CD4-positive, alpha-beta T cell treated with Interleukin-17A for 1 hour (primary cell): ENCODE data around the gene GH1.
A peak's percentile ranks its signal among the peaks of the same experiment; 100 is the strongest.
"Not testable (repeated sequence)": the region's sequence is repeated elsewhere in the genome, so short reads cannot be mapped to it uniquely, and the experiment has no call there.

Experiments used
- DNase-seq: peaks from one replicate; pipeline ENCODE4 v3.0.0-alpha.2; 2020

Gene GH1

DNA sequence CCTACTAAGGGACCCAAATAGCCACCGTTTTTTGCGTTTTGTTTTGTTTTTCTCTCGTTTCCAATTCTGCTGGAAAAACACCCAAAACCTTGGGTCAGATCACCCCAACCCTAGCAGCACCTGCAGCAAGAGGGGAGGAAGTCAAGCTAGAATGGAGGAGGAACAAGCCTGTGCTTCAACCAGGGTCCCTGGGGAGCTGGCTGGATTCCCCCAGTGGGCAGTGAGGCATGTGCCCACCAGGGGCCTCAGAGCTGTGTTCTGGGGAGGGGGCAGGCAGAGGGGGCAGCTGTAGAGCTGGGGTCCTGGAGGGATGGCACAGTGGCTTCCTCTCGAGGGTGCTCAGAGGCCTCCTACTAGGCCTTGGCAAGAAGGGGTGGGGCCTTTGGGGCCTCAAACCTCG is 7.0 kb upstream of the GH1 start:
- DNase-seq: no peak

- not testable (repeated sequence) for DNase-seq
Measured at GRCh38 chr17:63922402-63922801, 3.8 kb upstream of the GH1 start.

DNA sequence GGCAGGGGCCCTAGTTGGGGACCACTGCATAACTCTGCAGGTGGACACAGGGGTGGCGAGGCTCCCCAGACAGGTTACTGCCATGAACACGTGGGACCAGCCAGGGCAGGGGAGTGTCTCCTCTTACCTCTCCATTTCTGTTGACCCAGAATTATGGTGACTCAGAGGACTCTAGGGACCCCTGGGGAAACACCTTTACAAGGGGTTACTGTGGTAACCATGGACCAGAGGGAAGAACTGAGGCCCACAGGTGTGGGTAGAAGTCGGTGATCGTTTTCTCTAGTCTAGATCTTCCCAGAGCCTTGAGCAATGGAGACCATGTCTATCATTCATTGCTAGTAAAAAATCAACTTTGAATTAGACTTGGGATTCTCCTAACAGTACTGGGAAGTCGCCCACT is 2.1 kb upstream of the GH1 start:
- DNase-seq: not testable (repeated sequence)

DNA sequence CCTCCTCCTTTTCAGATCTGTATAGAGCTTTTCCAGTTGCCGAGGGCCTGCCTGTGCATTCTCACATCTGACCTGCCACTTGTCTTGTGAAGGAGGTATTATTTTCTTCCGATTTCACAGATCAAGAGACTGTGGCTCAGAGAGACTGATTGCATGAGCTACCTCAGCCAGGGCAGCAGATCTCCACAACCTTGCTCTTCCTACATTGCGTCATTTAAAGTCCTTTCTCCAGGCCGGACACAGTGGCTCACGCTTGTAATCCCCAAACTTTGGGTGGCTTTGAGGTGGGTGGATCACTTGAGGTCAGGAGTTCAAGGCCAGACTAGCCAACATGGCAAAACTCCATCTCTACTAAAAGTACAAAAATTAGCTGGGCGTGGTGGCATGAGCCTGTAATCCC is 1.4 kb upstream of the GH1 start:
- not testable (repeated sequence) for DNase-seq

- DNase-seq: peak; percentile 84
Measured at GRCh38 chr17:63919311-63919723, 678 bp upstream of the GH1 start.

DNA sequence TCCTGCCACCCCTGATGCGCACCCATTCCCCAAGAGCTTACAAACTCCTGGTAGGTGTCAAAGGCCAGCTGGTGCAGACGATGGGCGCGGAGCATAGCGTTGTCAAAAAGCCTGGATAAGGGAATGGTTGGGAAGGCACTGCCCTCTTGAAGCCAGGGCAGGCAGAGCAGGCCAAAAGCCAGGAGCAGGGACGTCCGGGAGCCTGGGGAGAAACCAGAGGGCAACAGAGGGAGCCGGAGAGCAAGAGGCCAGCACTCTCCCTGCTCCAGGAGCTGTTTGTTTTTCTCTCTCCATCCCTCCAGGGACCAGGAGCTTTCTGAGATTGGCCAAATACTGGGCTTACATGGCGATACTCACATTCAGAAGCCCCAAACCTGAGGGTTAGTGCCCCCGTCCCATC is 334 bp downstream of the GH1 start:
- no peak for DNase-seq

GRCh38 chr17:63917646-63918045 is 993 bp downstream of the GH1 start:
- DNase-seq: no peak

- not testable (repeated sequence) for DNase-seq
Measured at GRCh38 chr17:63917206-63917605, 1.4 kb downstream of the GH1 start.

GRCh38 chr17:63916566-63917185 is 2.0 kb downstream of the GH1 start:
- no peak for DNase-seq

DNA sequence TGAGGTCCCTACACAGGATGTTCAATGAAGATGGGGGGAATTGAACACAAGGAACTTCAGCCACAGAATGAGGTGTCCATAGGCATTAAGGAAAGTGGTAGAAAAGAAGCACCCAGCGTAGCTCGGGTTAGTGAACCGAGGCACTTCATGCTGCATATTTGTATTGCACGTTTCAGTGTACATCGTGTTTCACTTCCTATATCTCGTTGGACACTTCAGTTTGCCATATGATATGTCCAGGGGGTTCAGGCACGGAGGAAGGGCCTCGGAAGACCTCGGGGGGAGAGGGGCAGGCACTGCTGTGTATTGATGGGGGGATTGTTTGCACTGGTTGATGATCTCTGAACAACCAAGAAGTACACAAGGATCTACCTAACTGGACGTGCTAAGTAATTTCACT is 2.9 kb downstream of the GH1 start:
- not testable (repeated sequence) for DNase-seq

GRCh38 chr17:63914471-63914870 is 4.2 kb downstream of the GH1 start:
- DNase-seq: no peak

GRCh38 chr17:63911657-63912100 is 7.0 kb downstream of the GH1 start:
- DNase-seq: peak; percentile 70

DNA sequence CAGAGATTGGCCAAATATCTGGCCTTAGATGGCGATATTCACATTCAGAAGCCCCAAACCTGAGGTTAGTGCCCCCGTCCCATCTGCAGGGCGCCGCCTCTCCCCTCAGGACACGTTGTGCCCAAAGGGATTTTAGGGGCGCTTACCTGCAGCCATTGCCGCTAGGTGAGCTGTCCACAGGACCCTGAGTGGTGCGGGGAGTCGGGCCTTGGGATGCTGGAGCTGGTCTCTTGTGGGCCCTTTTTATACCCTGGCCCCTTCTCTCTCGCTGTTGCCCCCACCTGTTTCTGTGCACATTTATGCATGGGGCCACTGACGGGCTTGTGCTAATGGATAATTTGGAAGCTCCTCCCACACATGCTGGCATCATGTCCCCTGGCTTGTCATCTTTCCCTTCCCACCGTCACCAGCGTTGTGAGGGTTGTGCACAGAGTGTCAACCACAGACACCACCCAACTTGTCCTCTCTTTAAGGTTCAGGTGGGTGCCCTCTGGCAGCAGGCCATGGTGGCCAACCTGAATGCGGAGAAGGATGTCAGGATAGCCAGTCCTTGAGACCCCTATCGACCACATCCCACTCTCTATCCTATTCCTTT is 7.5 kb downstream of the GH1 start, which contains the start of gene CSHL1:
Gene CSHL1, minus strand, starts transcription at position 218 of the 595 bp plus-strand sequence. Its CDS starts 62 bp downstream, at position 156.
- no peak for DNase-seq

GRCh38 chr17:63910096-63910495 is 8.5 kb downstream of the GH1 start:
- DNase-seq: no peak

DNA sequence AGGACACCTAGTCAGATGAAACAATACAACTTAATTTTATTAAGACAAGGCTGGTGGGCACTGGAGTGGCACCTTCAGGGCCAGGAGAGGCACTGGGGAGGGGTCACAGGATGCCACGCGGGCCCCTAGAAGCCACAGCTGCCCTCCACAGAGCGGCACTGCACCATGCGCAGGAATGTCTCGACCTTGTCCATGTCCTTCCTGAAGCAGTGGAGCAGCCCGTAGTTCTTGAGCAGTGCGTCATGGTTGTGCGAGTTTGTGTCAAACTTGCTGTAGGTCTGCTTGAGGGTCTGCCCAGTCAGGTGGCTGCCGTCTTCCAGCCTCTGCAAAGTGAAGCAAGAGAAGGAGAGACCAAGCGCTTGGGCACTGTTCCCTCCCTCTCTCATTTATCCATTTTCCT is 9.1 kb downstream of the GH1 start:
- not testable (repeated sequence) for DNase-seq

DNA sequence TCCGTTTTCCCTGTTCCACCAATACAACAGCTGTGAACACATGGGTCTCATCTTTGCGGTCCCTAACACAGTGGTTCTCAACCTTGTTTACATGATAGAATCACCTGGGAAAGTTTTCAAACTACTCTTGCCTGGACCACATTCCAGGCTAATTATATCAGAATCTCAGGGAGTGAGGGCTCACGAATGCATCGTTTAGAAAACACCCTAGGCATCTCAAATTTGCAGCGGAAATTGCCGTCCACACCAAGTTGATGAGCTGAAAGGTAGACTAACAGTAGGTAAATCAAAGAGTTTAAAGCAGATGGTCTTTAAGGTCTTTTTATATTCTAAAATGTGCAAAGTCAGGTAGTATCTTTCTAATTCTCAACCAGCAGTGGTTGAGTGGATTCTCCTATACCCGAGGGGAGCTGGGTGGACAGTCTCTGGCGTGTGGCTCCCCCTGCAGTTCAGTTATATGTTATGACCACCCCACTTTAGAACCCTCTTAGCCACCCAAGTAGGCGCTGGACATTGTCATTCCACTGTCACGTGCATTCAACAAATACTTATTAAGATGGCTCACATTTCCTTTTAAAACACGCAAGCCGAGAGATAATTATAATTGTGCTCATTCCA is 11.4 kb downstream of the GH1 start:
- DNase-seq: not testable (repeated sequence)

GRCh38 chr17:63904796-63905195 is 13.8 kb downstream of the GH1 start:
- DNase-seq: not testable (repeated sequence)

DNA sequence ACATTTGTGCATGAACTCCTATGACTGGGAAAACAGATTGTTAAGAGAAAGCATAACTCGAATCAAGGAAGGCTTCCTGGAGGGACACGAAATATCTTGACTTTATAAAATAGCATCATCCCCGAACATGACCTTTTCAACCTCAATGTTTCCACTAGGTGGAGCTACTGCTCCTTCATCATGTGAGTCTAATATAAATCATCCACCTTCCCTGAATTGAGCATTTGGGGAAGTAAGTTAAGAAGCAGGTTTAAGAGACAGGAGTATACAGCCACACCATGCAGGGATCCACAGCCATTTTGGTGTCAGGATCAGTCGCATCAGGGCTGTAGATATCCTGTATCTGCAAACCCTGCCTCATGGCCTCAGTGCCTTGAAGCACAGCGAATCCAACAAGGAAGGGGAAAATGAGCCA is 14.8 kb downstream of the GH1 start:
- DNase-seq: peak; percentile 66

GRCh38 chr17:63901971-63902370 is 16.7 kb downstream of the GH1 start:
- DNase-seq: not testable (repeated sequence)

- DNase-seq: peak; percentile 50
Measured at GRCh38 chr17:63898899-63899798, 19.5 kb downstream of the GH1 start.

DNA sequence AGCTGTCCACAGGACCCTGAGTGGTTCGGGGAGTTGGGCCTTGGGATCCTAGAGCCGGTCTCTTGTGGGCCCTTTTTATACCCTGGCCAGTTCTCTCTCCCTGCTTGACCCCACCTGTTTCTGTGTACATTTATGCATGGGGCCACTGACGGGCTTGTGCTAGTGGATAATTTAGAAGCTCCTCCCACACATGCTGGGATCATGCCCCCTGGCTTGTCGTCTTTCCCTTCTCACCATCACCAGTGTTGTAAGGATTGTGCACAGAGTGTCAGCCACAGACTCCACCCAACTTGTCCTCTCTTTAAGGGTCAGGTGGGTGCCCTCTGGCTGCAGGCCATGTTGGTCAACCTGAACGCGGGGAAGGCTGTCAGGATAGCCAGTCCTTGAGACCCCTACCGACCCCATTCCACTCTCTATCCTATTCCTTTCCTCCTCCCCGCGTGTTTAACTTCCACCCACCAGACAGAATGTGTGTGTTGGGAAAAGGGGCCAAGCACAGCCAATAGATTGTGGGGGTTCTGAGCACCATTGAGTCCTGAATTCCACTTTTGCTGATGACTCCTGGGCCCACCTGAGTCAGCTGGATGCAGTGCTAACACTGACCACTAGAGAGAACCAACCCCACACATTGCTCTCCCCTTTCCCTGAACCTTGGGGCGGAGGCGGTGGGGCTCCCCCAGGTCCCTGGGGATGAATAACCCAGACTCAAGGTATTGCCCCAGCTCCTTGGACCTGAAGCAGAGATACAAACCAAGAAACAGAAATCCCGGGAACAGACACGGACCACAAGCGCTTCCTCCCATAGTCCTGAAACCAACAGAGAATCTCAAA is 21.9 kb downstream of the GH1 start, which contains the start of gene CSH1:
Gene CSH1, minus strand, starts transcription at position 51 of the 831 bp plus-strand sequence. CDS start 63 bp downstream, outside the sequence.
- not testable (repeated sequence) for DNase-seq

GRCh38 chr17:63894821-63895220 is 23.8 kb downstream of the GH1 start:
- DNase-seq: not testable (repeated sequence)
